Measurements from ENCODE around the gene TPO.
"Not testable (repeated sequence)": the region's sequence is repeated elsewhere in the genome, so short reads cannot be mapped to it uniquely, and the experiment has no call there.

The TPO gene

GRCh38 chr2:1571477-1572417 lies 158.5 kb downstream of the TPO start:
- peaks cover 0 to 2% of the 10 kb centered on the region in 2 donors for H3K9me3 ChIP-seq (ENCODE audit: control insufficient read depth in 1 of 2, low read length in 2 of 2)
- no peak overlapping the region for H3K4me3 ChIP-seq (ENCODE audit: low read depth in 1 of 2, low read length in 2 of 2)
- H3K4me1 ChIP-seq (ENCODE audit: control insufficient read depth in 1 of 2, insufficient read depth in 2 of 2, low read length in 2 of 2): no peaks in the 10 kb centered on the region
- no peak overlapping the region for H3K9ac ChIP-seq (ENCODE audit: low read depth in 1 of 2, low read length in 2 of 2)
- no peaks in the 10 kb centered on the region for H3K36me3 ChIP-seq (ENCODE audit: control insufficient read depth in 1 of 2, insufficient read depth in 2 of 2, low read length in 2 of 2)
- no peak overlapping the region for H3K27ac ChIP-seq (ENCODE audit: low read depth, low read length)
- no peaks in the 10 kb centered on the region for H3K27me3 ChIP-seq (ENCODE audit: control insufficient read depth in 1 of 2, insufficient read depth in 2 of 2, low read length in 2 of 2)

- no peak overlapping the region for H3K4me3 ChIP-seq (ENCODE audit: low read depth in 1 of 2, low read length in 2 of 2)
- H3K27ac ChIP-seq (ENCODE audit: low read depth, low read length): no peak overlapping the region
- H3K4me1 ChIP-seq (ENCODE audit: control insufficient read depth in 1 of 2, insufficient read depth in 2 of 2, low read length in 2 of 2): no peaks in the 10 kb centered on the region
- no peak overlapping the region for H3K9ac ChIP-seq (ENCODE audit: low read depth in 1 of 2, low read length in 2 of 2)
- no peaks in the 10 kb centered on the region for H3K36me3 ChIP-seq (ENCODE audit: control insufficient read depth in 1 of 2, insufficient read depth in 2 of 2, low read length in 2 of 2)
- H3K9me3 ChIP-seq (ENCODE audit: control insufficient read depth in 1 of 2, low read length in 2 of 2): no peaks in the 10 kb centered on the region
- no peaks in the 10 kb centered on the region for H3K27me3 ChIP-seq (ENCODE audit: control insufficient read depth in 1 of 2, insufficient read depth in 2 of 2, low read length in 2 of 2)
These were observed 159.4 kb downstream of the TPO start for GRCh38 chr2:1572638-1573037.

- Histone ChIP-seq H3K27me3 (ENCODE audit: control insufficient read depth in 1 of 2, insufficient read depth in 2 of 2, low read length in 2 of 2) (no peaks in the 10 kb centered on the region), H3K4me3 (ENCODE audit: low read depth in 1 of 2, low read length in 2 of 2) (no peak overlapping the region), H3K9me3 (ENCODE audit: control insufficient read depth in 1 of 2, low read length in 2 of 2) (no peaks in the 10 kb centered on the region), H3K9ac (ENCODE audit: low read depth in 1 of 2, low read length in 2 of 2) (no peak overlapping the region), H3K27ac (ENCODE audit: low read depth, low read length) (no peak overlapping the region), H3K4me1 (ENCODE audit: control insufficient read depth in 1 of 2, insufficient read depth in 2 of 2, low read length in 2 of 2) (no peaks in the 10 kb centered on the region), H3K36me3 (ENCODE audit: control insufficient read depth in 1 of 2, insufficient read depth in 2 of 2, low read length in 2 of 2) (no peaks in the 10 kb centered on the region)
These were observed 164.6 kb downstream of the TPO start for GRCh38 chr2:1577846-1578245.

- not testable (repeated sequence) for H3K27ac ChIP-seq (ENCODE audit: low read depth, low read length); H3K36me3 ChIP-seq (ENCODE audit: control insufficient read depth in 1 of 2, insufficient read depth in 2 of 2, low read length in 2 of 2); H3K27me3 ChIP-seq (ENCODE audit: control insufficient read depth in 1 of 2, insufficient read depth in 2 of 2, low read length in 2 of 2); H3K4me3 ChIP-seq (ENCODE audit: low read depth in 1 of 2, low read length in 2 of 2); H3K9me3 ChIP-seq (ENCODE audit: control insufficient read depth in 1 of 2, low read length in 2 of 2); H3K4me1 ChIP-seq (ENCODE audit: control insufficient read depth in 1 of 2, insufficient read depth in 2 of 2, low read length in 2 of 2); H3K9ac ChIP-seq (ENCODE audit: low read depth in 1 of 2, low read length in 2 of 2)
These were observed 168.1 kb downstream of the TPO start for GRCh38 chr2:1581257-1581964.

- H3K9me3 ChIP-seq (ENCODE audit: control insufficient read depth in 1 of 2, low read length in 2 of 2): no peaks in the 10 kb centered on the region
- H3K27me3 ChIP-seq (ENCODE audit: control insufficient read depth in 1 of 2, insufficient read depth in 2 of 2, low read length in 2 of 2): no peaks in the 10 kb centered on the region
- H3K4me3 ChIP-seq (ENCODE audit: low read depth in 1 of 2, low read length in 2 of 2): no peak overlapping the region
- no peaks in the 10 kb centered on the region for H3K36me3 ChIP-seq (ENCODE audit: control insufficient read depth in 1 of 2, insufficient read depth in 2 of 2, low read length in 2 of 2)
- no peaks in the 10 kb centered on the region for H3K4me1 ChIP-seq (ENCODE audit: control insufficient read depth in 1 of 2, insufficient read depth in 2 of 2, low read length in 2 of 2)
- H3K9ac ChIP-seq (ENCODE audit: low read depth in 1 of 2, low read length in 2 of 2): no peak overlapping the region
- H3K27ac ChIP-seq (ENCODE audit: low read depth, low read length): no peak overlapping the region
These were observed 168.8 kb downstream of the TPO start for GRCh38 chr2:1581965-1582625.

- H3K4me1 ChIP-seq (ENCODE audit: control insufficient read depth in 1 of 2, insufficient read depth in 2 of 2, low read length in 2 of 2): no peaks in the 10 kb centered on the region
- no peak overlapping the region for H3K9ac ChIP-seq (ENCODE audit: low read depth in 1 of 2, low read length in 2 of 2)
- H3K27ac ChIP-seq (ENCODE audit: low read depth, low read length): no peak overlapping the region
- no peak overlapping the region for H3K4me3 ChIP-seq (ENCODE audit: low read depth in 1 of 2, low read length in 2 of 2)
- H3K27me3 ChIP-seq (ENCODE audit: control insufficient read depth in 1 of 2, insufficient read depth in 2 of 2, low read length in 2 of 2): no peaks in the 10 kb centered on the region
- no peaks in the 10 kb centered on the region for H3K9me3 ChIP-seq (ENCODE audit: control insufficient read depth in 1 of 2, low read length in 2 of 2)
- no peaks in the 10 kb centered on the region for H3K36me3 ChIP-seq (ENCODE audit: control insufficient read depth in 1 of 2, insufficient read depth in 2 of 2, low read length in 2 of 2)
These were observed 169.7 kb downstream of the TPO start for GRCh38 chr2:1582891-1583341.

- H3K4me3 ChIP-seq (ENCODE audit: low read depth in 1 of 2, low read length in 2 of 2): no peak overlapping the region
- H3K36me3 ChIP-seq (ENCODE audit: control insufficient read depth in 1 of 2, insufficient read depth in 2 of 2, low read length in 2 of 2): no peaks in the 10 kb centered on the region
- H3K27ac ChIP-seq (ENCODE audit: low read depth, low read length): no peak overlapping the region
- H3K4me1 ChIP-seq (ENCODE audit: control insufficient read depth in 1 of 2, insufficient read depth in 2 of 2, low read length in 2 of 2): no peaks in the 10 kb centered on the region
- H3K9me3 ChIP-seq (ENCODE audit: control insufficient read depth in 1 of 2, low read length in 2 of 2): no peaks in the 10 kb centered on the region
- no peaks in the 10 kb centered on the region for H3K27me3 ChIP-seq (ENCODE audit: control insufficient read depth in 1 of 2, insufficient read depth in 2 of 2, low read length in 2 of 2)
- H3K9ac ChIP-seq (ENCODE audit: low read depth in 1 of 2, low read length in 2 of 2): no peak overlapping the region
These were observed 170.8 kb downstream of the TPO start for GRCh38 chr2:1584051-1584531.

GRCh38 chr2:1584691-1585485 lies 171.6 kb downstream of the TPO start:
- H3K9me3 ChIP-seq (ENCODE audit: control insufficient read depth in 1 of 2, low read length in 2 of 2): no peaks in the 10 kb centered on the region
- no peaks in the 10 kb centered on the region for H3K36me3 ChIP-seq (ENCODE audit: control insufficient read depth in 1 of 2, insufficient read depth in 2 of 2, low read length in 2 of 2)
- H3K27me3 ChIP-seq (ENCODE audit: control insufficient read depth in 1 of 2, insufficient read depth in 2 of 2, low read length in 2 of 2): no peaks in the 10 kb centered on the region
- no peak overlapping the region for H3K27ac ChIP-seq (ENCODE audit: low read depth, low read length)
- H3K4me1 ChIP-seq (ENCODE audit: control insufficient read depth in 1 of 2, insufficient read depth in 2 of 2, low read length in 2 of 2): no peaks in the 10 kb centered on the region
- no peak overlapping the region for H3K9ac ChIP-seq (ENCODE audit: low read depth in 1 of 2, low read length in 2 of 2)
- no peak overlapping the region for H3K4me3 ChIP-seq (ENCODE audit: low read depth in 1 of 2, low read length in 2 of 2)

GRCh38 chr2:1585635-1586034 lies 172.4 kb downstream of the TPO start:
- H3K27me3 ChIP-seq (ENCODE audit: control insufficient read depth in 1 of 2, insufficient read depth in 2 of 2, low read length in 2 of 2): no peaks in the 10 kb centered on the region
- H3K4me1 ChIP-seq (ENCODE audit: control insufficient read depth in 1 of 2, insufficient read depth in 2 of 2, low read length in 2 of 2): no peaks in the 10 kb centered on the region
- H3K4me3 ChIP-seq (ENCODE audit: low read depth in 1 of 2, low read length in 2 of 2): no peak overlapping the region
- H3K27ac ChIP-seq (ENCODE audit: low read depth, low read length): no peak overlapping the region
- no peak overlapping the region for H3K9ac ChIP-seq (ENCODE audit: low read depth in 1 of 2, low read length in 2 of 2)
- no peaks in the 10 kb centered on the region for H3K36me3 ChIP-seq (ENCODE audit: control insufficient read depth in 1 of 2, insufficient read depth in 2 of 2, low read length in 2 of 2)
- no peaks in the 10 kb centered on the region for H3K9me3 ChIP-seq (ENCODE audit: control insufficient read depth in 1 of 2, low read length in 2 of 2)

Data from duodenal mucosa (tissue), 2 donors.